GM21619 (cell line): ENCODE data around the gene ASXL1.
"Not testable (repeated sequence)": the region's sequence is repeated elsewhere in the genome, so short reads cannot be mapped to it uniquely, and the experiment has no call there.

ENCODE experiments used
- ATAC-seq: cut with Tn5 transposase; IDR thresholded peaks from one replicate; pipeline ENCODE4 v1.9.1; 2021; ENCODE audit not compliant: unreplicated experiment

Gene ASXL1

DNA sequence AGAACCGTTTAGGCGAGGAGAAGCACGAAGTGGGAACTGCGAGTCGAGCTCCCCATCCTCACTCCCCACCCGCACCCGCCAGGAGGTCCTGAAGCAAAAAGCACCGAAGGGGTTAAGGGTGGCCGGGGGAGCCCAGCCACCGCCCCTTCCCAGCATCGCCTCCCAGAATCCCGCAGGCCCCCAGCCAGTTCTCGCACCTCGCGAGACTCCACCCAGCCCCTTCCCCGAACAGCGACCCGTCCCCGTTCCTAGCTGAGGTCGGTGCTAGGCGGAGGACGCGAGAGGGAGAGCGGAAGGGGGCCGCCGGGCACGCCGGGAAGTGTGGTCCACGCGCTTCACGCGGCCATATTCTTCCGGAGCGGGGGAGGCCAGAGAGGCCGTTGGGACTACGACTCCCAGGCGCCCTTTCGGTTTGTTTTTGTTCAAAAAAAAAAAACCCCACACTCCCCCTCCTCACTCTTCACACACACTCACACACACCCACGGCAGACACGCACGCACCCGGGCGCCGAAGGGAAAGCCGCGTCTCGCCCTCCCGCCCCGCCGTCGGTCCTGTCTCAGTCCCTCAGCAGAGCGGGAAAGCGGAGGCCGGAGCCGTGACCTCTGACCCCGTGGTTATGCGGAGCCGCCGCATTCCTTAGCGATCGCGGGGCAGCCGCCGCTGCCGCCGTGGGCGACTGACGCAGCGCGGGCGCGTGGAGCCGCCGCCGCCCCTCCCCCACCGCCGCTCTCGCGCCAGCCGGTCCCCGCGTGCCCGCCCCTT lies at the start of gene ASXL1:
Gene ASXL1, plus strand, starts transcription at position 463 of the 763 bp plus-strand sequence. CDS start 445 bp downstream, outside the sequence.
- ATAC-seq, result peak; percentile 66

DNA sequence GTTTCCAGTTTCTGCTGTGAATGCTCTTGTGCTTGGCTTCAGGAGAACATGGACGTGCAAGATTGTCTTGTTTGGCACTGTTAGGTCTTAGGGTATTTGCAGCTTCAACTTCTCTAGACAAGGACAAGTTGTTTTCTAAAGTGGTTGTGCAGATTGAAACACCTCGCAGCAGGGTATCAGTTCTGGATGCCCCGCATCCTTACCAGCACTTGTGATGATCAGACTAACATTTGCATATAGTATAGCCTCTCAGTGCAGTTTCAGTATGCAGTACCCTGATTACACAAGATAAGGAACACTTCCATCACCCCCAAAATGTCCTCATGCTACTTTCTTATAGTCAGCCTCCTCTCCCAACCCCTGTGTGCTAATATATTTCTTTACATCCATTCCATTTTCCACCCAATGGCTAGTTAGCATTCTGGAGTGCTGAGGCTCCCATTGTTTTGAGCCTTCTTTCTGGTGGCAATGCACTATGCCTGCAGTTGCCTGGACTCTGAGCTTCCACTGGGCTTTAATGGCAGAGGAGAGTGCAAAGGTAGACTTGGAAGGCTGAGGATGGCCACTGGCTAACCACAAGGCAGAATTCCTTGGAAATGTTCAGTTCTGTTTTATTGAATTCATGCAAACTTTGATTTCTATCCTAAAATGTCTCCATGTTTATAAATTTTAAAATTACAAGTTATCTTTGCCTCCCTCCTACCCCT lies 45.3 kb upstream of the ASXL1 start:
- ATAC-seq, result no peak

DNA sequence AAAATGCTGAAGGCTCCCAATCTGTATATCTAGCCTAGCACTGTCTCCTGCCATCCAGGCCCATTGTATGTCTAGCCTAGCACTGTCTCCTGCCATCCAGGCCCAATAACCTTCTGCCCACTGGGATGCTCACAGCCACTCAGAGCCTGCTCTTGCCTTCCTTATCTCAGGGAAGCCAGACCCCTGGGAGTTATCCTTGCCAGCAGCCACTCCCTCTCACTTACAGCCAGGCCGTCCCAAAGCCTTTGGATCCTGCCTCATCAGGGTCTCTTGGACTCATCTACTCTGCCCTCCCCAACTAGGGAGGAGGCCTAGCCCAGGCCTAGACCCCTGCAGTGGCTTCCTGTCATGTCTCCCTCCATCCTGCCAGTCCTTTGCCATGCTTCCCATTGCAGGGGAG lies 43.4 kb upstream of the ASXL1 start:
- no peak for ATAC-seq

GRCh38 chr20:32315399-32315798 lies 42.7 kb upstream of the ASXL1 start:
- ATAC-seq, result no peak

GRCh38 chr20:32315891-32316290 lies 42.2 kb upstream of the ASXL1 start:
- ATAC-seq, result no peak

GRCh38 chr20:32316667-32317066 lies 41.5 kb upstream of the ASXL1 start:
- no peak for ATAC-seq

DNA sequence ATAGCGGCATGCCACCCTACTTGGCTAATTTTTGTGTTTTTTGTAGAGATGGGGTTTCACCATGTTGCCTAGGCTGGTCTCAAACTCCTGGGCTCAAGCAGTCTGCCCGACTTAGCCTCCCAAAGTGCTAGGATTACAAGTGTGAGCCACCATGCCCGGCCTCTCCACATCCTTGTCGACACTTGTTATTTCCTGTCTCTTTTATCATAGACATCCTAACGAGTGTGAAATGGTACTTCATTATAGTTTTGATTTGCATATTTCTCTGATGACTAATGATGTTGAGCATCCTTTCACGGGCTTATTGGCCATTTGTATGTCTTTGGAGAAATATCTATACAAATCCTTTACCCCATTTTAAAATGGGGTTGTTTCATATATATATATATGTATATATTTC lies 39.0 kb upstream of the ASXL1 start:
- no peak for ATAC-seq

- no peak for ATAC-seq
These were observed 37.8 kb upstream of the ASXL1 start for GRCh38 chr20:32320305-32320704.

DNA sequence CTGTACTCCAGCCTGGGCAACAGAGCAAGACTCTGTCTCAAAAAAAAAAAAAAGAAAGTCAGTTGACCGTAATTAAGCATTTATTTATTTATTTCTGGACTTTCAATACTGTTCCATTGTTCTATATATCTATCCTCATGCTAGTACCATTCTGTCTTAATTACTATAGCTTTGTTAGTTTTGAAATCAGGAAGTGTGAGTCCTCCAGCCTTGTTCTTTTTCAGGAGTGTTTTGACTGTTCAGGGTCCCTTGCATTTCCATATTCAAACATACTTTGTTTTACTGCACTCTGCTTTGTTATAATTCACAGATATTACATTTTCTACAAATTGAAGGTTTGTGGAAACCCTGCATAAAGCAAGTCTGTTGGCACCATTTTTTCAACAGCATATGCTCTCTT lies 36.7 kb upstream of the ASXL1 start:
- no peak for ATAC-seq

- ATAC-seq, result not testable (repeated sequence)
These were observed 35.9 kb upstream of the ASXL1 start for GRCh38 chr20:32322260-32322659.

GRCh38 chr20:32323761-32324160 lies 34.4 kb upstream of the ASXL1 start:
- not testable (repeated sequence) for ATAC-seq

DNA sequence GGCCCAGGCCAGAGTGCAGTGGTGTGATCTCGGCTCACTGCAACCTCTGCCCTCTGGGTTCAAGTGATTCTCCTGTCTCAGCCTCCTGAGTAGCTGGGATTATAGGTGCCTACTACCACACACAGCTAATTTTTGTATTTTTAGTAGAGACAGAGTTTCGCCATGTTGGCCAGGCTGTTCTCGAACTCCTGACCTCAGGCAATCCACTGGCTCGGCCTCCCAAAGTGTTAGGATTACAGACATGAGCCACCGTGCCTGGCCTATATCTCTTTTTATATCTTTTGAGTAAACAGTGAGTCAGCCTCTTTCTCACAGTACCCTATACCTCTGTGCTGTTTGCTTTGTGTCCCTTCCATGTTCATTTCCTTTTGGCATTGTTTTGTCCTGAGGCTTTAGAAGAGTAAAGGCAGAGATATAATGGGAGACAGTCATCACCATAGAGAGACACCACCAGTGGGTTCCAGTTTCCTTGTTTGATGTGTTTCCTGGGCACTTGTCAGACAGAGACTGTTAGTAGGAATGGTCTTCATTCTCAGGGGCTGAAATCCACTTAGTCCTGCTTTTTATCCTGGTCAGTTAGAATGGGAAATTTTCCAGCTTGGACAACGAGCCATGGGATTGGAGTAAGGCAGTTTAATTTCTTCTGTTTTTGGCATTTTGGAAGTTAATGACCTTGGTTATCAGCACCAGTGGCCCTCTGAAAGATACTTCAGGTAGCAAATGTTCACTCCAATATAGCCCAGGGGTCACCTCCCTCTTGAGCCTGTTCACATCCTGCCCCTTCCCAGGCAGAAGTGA lies 32.2 kb upstream of the ASXL1 start:
- ATAC-seq, result no peak

- no peak for ATAC-seq
These were observed 31.7 kb upstream of the ASXL1 start for GRCh38 chr20:32326504-32326845.

- ATAC-seq, result no peak
These were observed 30.9 kb upstream of the ASXL1 start for GRCh38 chr20:32327087-32327681.

GRCh38 chr20:32329817-32330554 lies 28.1 kb upstream of the ASXL1 start:
- ATAC-seq, result no peak

DNA sequence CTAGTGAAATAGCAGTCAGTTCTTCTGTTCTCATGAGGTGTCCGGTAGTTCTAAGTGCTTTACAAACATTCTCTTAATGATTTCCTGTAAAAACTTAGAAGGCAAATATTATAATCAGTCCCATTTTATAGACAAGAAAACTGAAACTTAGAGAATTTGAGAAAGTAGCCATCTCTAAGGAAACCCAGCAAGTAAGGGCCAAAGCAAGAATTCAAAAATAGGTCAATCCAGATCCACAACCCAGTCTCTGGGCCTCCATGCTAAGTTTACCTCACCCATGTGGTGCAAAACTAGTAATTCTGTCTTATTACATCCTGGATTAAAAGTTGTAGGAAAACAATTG lies 27.6 kb upstream of the ASXL1 start:
- ATAC-seq, result no peak

DNA sequence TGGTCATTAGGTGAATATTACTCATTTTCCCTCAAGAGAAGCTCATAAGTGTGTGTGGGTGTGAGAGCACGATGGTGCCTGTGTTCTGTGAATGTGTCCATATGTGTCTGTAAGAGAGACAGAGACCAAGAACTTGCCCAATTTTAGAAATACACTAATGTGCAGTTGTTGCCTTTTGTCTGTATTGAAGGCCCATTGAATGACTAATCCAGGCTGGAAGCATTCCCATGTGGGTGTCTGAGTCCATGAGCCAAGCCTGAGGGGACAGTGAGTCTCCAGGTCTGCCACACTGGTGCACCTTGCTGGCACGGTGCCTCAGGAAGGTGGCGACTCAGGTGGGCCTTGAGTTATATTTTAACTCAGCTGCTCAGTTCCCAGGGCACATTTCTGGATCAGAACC lies 25.5 kb upstream of the ASXL1 start:
- ATAC-seq, result peak; percentile 8

GRCh38 chr20:32333181-32333987 lies 24.7 kb upstream of the ASXL1 start:
- peak; percentile 68 for ATAC-seq

GRCh38 chr20:32333988-32334885 lies 23.9 kb upstream of the ASXL1 start:
- peak; percentile 24 for ATAC-seq
